GM04503 (cell line): Measurements from ENCODE around the gene LEP.
"Not testable (repeated sequence)": the region's sequence is repeated elsewhere in the genome, so short reads cannot be mapped to it uniquely, and the experiment has no call there.

ENCODE experiments used
- DNase-seq: peaks from one replicate; pipeline ENCODE4 v3.0.0-alpha.2; 2012; ENCODE audit warnings: low read depth

Gene LEP

DNA sequence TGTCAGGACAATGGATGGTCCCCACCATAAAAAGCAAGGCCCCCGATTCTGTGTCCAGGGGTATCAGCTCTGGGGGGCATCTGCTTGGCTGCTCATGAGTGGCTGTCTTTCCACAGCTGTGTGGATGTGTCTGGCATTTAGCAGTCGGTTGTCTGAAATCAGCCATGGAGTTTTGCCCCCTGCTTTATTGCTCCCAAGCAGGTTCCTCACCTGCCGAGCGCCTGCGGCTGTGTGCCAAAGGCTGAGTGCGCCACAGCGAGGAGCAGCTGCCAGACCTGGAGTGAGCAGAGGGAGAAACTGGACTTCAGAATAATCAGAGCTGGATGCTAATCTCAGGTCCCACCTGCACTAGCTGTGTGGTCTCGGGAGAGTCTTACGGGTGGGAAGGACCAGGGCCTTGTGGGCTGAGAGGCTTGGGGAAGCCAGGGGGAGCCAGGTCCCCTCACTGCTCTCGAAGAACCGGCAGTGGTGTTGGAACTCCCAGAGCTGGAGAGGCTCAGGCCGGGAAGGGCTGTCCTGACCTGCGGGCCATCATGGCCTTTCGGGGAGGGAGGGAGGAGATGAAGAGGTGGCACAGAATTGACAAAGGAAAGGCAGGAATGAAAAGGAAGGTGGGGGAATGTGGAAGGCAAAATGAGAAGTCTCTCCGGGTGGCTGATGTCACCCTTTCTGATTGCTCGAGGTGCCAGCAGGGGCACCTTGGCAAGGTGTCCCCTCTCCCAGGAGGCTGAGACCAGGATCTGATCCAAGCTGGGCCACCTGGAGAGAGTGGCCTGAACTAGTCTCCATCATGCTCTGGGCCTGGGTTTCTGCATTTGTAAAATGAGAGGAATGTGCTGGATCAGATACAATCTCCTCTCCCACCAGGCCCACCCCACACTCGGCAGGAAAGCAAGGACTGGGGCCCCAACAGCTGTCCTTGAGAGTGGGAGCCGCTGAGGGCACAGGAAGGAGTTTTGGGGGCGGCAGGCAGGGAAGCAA is 30.2 kb upstream of the LEP start:
- no peak for DNase-seq

DNA sequence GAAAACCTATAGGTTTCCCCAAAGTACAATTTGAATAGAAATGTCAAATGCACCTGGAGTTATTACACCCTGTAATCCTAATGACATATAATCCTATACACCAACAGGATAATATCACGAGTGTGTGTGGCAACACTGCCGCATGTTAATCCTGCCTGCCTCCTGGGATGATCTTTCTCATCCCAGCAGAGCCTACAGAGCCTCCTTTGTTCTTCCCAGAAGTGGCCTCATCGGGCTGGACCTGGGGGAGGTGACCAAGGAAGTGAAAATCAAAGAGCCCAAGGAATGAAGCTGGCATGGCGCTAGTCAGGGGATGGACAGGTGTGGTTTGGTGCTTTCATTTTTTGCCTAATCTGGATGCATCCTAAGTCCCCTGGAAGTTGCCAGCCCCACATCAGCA is 29.5 kb upstream of the LEP start:
- DNase-seq, result no peak

DNA sequence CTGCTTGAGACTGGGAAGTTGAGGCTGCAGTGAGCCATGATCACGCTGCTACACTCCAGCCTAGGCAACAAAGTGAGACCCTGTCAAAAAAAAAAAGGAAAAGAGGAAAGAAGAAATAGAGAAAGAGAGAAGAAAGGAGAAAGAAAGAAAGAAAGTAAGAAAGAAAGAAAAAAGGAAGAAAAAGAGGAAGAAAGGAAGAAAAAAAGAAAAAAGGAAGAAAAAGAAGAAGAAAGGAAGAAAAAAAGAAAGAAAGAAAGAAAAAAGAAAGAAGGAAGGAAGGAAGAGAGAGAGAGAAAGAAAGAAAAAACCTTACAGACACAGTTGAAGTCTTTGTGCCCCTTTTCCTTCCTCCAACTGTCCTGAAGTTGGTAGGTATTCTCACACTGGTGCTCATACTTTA is 26.6 kb upstream of the LEP start:
- no peak for DNase-seq

DNA sequence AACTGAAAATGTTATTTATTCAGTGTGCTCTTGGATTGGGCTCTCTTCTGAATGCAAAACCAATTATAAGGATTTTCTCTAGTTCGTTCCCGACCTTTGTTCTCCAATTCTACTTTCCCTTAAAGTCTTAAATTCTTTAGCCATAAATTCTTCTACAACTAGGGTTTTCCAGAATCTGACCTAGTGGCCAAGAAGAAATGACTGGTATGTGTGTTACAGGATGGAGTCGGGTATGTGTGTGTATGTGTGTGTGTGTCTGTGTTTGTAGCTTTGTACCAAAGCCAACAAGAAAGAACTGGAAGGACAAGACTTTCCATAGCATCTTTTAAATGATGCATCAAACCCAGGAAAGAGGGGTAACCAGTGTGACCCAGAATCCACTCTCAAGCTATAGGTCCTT is 25.8 kb upstream of the LEP start:
- DNase-seq, result peak; percentile 83

DNA sequence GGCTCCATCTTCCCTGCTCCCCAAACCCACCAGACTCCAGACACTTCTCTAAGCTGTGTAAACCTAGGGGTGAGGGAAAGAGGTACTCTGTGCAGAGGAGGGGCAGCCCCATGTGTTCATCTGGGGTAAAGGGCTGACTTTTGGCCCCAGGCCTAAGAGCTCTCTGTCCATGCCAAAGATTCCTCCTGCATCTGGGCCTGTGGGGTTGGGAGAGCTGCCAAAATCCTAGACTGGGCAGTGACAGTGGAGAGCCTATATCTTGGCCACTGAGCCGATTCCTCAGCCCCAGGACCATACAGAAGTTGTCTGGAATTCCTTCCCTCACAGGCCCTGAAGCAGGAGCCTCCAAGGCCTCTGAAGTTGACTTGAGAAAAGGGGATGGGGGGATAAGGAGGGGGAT is 25.3 kb upstream of the LEP start:
- DNase-seq, result no peak

DNA sequence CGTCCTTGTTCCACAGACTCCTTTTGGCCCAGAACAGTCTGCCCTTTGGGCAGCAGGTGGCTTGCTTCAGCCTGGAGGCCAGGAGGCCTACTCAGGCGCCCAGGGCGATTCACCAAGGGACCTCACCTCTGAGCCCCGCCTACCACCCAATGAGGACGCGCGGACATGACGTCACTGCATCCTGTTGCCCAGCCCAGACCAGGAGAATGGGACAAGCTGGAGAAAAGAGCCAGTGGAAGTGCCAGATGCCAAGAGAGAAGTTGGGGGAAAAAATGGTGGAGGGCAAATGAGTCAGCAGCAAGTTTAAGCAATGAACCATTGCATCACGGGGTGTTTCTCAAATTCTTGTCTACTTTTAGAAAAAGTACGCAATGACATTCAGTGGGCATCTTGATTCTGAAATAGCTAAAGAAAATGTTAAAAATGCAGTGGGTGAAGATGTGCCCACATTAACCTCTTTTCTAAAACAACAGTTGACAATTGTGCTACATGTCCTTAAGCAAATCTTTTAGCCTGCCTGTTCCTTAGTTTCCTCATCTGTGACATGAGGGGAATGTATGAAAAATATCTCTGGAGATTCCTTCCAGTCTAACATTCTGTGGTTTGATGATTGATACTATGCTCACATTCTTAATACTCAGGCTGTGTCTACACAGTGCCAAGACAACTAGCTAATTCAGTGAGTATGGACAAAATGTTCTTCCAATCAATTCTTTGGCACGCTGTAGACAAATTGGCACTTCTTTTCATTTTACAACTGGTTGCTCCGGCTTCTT is 23.9 kb upstream of the LEP start:
- peak; percentile 75 for DNase-seq

DNA sequence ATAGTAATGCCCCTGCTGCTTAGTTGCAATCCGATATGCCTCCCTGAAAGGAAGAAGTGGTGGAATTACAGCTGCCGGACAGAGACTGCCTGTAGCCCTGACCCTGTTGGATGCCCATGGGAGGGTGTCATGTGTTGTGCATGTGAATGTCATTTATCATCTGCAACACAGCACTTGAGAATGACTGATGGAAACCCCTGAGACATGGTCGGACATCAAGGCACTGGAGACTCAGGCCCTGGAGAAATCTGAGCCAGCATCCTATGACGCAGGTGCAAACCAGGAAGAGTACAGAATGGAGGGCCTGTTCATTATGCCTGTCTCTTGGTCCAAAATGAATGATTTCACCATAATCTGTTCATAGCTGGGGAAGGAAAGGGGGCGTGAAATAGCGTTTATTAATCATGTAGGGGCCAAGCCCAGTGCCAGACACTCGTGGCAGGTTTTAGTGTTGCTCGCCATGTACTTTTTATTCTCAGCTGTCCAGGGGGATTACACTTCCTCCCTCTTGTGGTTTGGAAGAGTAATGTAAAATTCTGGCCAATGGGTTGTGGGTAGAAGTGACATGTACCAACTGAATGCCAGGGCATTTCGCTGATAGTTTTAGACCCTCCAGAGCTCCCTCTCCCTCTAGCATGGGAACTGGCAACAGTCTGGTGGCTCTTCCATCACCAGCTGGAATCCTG is 23.0 kb upstream of the LEP start:
- DNase-seq, result no peak

DNA sequence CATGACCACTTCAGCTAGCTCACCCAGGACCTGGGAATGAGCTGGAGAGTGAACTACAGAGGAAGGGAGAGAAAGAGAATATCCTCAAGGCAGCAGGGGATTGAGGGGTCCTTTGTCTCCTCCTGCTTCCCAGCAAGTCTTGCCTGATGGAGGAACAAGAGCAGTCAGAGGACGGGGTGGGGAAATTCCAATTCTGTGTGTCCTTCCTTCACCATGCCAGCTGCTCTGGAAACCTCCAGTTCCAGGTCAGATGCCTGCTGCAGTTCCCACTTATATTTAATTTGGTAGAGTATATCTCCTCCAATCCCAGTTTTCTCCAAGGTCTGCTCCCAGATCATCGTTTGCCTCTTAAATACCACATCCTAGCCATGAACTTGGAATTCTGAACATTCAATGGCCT is 21.4 kb upstream of the LEP start:
- no peak for DNase-seq

DNA sequence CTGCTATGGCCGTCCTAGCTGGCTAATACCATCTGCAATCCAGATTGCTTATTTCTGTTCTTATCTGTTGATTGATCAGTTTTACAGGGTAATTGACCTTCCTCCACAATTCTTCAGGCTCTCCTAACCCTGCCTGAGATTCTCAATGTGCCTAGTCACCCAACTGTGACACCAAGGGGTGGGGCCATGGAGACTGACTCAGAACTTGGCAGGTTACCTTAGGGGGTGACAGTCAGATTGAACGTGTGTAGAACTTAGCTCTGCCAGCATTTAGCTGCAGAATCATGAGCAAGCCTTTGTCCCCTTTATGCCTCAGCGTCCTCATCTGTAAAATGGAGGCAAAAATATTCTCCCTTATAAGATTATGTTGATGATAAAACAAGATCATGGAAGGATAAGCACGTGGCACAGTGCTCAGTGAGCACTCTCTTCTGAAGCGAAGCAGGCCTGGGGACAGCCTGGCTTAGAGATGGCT is 19.1 kb upstream of the LEP start:
- no peak for DNase-seq

DNA sequence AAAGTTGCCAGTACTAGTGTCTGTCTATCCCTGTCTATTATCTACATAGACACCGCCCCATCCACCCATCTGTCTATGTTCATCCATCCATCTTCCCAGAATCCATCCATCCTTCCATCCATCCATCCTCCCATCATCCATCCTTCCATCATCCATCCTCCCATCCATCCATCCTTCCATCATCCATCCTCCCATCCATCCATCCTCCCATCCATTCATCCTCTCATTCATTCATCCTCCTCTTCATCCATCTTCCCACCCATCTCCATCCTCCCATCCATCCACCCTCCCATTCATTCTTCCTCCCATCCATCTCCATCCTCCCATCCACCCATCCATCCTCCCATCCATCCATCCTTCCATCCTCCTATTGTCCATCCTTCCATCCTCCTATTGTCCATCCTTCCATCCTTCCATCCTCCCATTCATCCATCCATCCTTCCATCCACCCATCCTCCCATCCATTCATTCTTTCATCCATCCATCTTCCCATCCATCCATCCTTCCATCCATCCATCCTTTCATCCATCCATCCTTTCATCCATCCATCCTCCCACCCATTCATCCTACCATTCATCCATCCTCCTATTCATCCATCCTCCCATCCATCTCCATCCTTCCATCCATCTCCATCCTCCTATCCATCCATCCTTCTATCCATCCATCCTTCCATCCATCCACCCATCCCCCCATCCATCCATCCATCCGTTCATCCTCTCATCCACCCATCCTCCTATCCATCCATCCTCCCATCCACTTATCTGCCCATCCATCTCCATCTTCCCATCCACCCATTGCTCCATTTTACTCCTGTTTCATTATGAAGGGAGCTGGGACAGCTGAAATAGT is 14.7 kb upstream of the LEP start:
- DNase-seq, result no peak

DNA sequence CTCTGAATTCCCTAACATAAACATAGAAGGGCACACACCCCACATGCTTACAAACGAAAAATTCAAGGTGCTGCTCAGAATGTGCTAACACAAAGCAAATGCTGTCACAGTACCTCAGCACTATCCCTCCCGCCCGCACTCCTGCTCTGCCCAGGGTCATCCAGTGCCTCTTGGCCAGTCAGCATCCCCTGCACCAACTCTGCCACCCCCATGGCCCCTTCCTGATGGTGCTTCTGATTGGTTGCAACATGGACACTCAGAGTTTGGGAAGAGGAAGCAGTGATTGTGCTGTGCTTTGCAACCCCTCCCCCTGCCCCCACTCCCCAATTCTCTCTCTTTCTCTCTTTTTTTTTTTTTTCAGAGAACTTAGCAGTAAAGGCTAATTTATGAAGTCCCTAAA is 13.8 kb upstream of the LEP start:
- no peak for DNase-seq

DNA sequence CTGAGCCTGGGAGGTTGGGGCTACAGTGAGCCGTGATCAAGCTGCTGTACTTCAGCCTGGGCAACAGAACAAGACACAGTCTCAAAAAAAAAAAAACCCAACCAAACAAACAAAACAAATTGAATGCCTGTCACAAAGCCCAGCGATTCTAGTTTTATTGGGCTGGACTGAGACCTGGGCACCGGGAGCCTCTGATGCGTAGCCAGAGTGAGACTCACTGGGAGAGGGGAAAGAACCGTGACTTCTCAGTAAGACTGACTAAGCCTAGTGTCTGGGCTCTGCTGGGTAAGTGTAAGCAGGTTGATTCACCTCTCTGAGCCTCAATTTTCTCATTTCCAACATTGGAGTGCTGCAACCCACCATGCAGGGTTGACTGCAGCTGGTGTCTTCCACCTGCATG is 10.1 kb upstream of the LEP start:
- DNase-seq, result no peak

DNA sequence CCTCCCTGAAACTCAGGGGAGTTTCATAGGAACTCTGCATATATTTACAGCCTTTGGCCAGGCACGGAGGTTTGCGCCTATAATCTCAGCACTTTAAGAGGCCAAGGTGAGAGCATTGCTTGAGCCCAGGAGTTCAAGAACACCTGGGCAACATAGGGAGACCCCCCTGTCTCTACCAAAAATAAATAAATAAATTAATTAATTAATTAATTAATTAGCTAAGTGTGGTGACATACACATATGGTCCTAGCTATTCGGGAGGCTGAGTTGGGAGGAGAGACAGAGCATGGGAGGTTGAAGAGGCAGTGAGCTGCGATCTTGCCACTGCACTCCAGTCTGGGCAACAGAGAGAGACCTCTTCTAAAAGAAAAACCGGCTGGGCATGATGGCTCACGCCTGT is 9.4 kb upstream of the LEP start:
- no peak for DNase-seq

DNA sequence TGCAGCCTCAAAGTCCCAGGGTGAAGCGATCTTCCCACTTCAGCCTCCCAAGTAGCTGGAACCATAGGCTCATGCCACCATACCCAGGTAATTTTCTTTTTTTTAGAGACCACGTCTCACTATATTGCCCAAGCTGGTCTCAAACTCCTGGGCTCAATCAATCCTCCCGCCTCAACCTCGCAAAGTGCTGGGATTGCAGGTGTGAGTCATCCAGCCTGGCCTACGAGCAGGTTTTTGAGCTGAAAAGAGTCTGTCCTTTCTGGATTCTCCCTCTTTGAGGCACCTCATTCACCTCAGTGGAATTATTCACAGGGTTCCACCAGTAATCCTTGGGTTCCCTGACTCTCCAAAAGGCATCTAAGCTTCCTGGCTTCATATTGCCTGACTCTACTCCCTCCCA is 7.6 kb upstream of the LEP start:
- DNase-seq, result no peak

DNA sequence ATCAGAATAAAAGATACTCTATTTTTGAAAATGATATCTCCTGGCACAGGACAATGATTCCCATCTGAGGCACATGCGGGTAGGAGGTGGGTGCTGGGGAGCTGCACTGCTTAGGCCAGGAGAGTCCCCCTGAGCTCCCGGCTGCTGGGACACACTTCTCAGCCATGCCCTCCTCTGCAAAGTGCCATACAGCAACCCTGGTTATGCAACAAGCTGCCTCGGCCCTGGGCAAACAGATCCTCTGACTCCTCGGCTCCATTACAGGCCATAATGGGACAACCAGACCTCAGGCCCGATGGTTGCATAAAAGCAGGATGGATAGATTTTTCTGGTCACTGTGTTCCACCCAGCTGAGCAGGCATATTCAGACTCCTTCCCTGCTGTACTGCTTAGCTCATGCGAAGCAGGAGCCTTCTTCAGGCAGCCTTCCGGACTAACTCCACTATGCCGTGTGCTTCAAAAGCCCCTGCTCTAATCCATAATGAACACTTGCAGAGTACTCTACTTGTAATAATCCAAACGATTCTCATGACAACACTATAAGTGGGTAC is 6.5 kb upstream of the LEP start:
- DNase-seq, result no peak

DNA sequence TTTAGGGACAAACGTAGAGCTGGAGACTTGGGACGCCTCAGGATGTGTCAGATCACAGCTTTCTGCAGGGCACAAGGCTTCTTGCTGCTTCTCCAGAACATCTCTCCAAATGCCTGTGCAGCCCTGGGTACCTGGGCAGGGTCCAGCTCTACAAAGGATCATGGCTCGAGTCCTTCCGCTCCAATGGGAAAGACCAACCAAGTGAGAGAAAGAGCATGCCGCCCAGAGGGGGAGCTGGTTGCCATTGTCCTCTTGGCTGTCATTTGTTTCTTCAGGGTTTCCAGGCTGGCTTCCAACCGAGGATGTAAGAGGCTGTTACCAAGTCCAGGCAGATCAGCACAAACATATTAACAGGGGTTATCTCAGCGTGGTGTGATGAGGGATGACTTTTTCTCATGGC is 5.6 kb upstream of the LEP start:
- no peak for DNase-seq

DNA sequence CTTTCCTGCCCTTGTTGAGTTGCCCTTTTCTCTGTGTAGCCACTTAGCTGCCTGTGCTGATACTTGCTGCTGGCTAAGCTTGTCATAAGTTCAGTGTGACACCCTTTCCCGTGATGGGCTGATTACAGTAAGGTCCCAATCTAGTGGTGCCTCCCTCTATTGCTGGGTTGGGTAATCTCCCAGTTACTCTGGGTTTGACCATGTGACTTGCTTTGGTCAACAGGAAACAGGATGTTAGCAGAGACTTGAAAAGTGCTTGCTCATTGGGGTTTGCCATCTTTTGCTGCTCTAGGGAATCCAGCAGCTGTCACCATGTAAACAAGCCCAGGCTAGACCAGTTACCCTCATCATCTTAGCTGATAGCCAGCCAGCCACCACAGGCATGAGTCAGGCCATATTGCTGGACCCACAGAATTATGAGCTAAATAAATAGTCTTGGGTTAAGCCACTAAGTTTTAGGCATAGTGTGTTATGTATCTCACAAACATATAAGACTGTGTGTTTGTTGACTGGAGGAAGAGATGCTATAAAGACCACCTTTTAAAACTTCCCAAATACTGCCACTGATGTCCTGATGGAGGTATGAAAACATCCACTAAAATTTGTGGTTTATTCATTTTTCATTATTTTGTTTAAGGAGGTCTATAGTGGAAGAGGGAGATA is 4.0 kb upstream of the LEP start:
- peak; percentile 95 for DNase-seq

DNA sequence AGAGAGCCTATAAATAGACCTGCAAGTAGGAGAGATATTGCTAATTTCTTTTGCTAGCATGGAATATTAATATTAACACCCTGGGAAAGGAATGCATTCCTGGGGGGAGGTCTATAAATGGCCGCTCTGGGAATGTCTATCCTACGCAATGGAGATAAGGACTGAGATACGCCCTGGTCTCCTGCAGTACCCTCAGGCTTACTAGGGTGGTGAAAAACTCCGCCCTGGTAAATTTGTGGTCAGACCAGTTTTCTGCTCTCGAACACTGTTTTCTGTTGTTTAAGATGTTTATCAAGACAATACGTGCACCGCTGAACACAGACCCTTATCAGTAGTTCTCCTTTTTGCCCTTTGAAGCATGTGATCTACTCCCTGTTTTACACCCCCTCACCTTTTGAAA is 1.9 kb upstream of the LEP start:
- DNase-seq, result not testable (repeated sequence)

DNA sequence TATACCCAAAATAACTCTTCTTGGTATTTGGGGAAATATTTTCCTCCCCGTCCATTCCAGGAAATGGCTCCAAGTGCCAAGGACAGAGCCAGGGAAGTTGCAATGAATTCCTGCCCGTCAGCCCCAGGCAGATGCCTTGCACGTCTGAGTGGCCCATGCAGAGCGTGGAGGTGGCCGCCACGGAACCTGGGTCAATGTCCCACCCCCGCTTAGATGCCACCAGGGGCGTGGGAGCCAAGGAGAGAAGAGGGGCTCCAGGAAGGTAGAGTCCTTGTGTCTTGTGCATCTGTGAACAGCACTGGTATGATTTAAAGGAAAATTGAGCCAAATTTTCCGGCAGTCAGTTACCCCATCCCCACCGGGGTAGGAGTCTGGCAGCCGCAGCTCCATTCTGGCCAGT is 1.6 kb downstream of the LEP start:
- no peak for DNase-seq

DNA sequence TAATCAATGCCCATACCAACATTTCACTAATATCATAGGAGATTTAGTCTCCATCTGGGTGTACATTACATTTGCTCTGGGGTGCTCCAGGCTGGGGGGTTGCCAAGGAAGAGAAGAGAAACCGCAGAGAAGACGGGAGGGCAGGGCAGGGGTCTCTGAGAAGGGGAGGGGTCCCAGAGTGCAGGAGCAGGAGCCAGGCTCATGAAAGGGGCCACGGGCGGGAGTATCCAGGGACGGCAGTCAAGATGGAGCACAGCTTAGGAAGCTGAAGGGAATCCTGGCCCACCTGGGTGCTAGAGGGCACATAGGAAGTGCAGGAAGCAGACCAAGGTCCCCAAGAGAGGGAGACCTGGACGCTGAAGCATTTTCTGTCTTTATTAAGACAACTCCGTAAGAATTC is 2.2 kb downstream of the LEP start:
- DNase-seq, result no peak

DNA sequence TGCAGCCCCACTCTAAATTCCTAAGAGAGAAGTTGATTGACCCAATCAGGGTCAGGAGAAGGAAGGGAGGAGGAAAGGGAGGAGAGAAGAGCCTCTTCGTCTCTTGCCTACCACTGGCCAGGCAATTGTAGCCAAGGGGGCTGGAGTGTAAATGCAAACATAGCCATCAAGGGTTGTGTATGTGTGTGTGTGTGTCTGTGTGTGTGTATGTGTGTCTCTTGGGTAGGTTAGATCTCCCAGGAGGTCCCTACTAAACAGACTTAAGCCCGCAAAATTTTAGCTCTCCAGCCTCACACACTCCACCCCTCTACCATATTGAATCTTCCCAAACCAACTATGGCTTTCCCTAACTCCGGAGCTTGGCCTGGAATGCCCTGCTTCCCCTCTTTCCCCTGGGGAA is 3.8 kb downstream of the LEP start:
- DNase-seq, result no peak
